K562 (cell line): ENCODE measurements around the gene OR10A3. TPM values are rescaled to one million over a fixed set of nuclear protein-coding genes. Genes with fewer than 3 reads are reported as not detected.

Source experiments
- ATAC-seq: fragments of 200-7000 bp; cut with Tn5 transposase; 3 replicates; pipeline ENCODE4 v1.9.1; 2020; ENCODE audit warnings: moderate library complexity
- BruUV-seq: library from RNA; stranded (reverse); fragments of 400-500 nt; replicated peaks from 2 replicates; lab custom pipeline; 2021; lab: Mats Ljungman, UMichigan
- CTCF ChIA-PET: fragments of 300-600 bp; formaldehyde crosslinking; extraction: SDS; loops from one replicate; lab custom pipeline; 2021; ENCODE audit warnings: low intra/inter-chr PET ratio; lab: Yijun Ruan, JAX
- POLR2A ChIA-PET: fragments of 300-600, 350-650 bp; sonication (Branson Sonifier 250); formaldehyde crosslinking; extraction: SDS; loops from one replicate; lab custom pipeline; 2021; ENCODE audit warnings: antibody characterized with exemption, inconsistent platforms; lab: Yijun Ruan, JAX
- DNase-seq, 4 experiments: peaks; one replicate each; pipeline versions ENCODE4 v3.0.0 to v3.0.0-alpha.2; 2011 to 2018; ENCODE audit warnings: low spot score in 3 of 4, mixed read lengths in 3 of 4; ENCODE audit errors: extremely low read depth in 1 of 4
- FAIRE-seq: peaks from 2 replicates; lab custom pipeline; 2011; peaks lifted over from hg19 to GRCh38; lab: Jason Lieb, UNC
- H2AFZ ChIP-seq: 2 replicates; pipeline ENCODE4 v1.6.0; 2011; ENCODE audit warnings: low read depth, low read length, control low read depth, inconsistent platforms
- H3K27ac ChIP-seq: fragments of 200-600 bp; 3 replicates; pipeline ENCODE4 v1.8.0; 2011; ENCODE audit warnings: low read depth, mild to moderate bottlenecking, control low read depth, inconsistent platforms, low read length, moderate library complexity, mixed read lengths; ENCODE audit errors: extremely low read depth
- H3K27me3 ChIP-seq, 2 experiments: fragments of 300-600 bp in 1 of 2; 2 replicates in 1 of 2; 3 replicates in 1 of 2; pipeline versions ENCODE4 v1.6.0 to v1.8.0; 2011; ENCODE audit warnings: inconsistent platforms in 2 of 2, low read length in 2 of 2, mild to moderate bottlenecking in 1 of 2, mixed read lengths in 1 of 2, moderate library complexity in 1 of 2; ENCODE audit not compliant: control insufficient read depth in 2 of 2, insufficient read depth in 2 of 2
- H3K36me3 ChIP-seq: fragments of 300-600 bp; 3 replicates; pipeline ENCODE4 v1.8.0; 2011; ENCODE audit warnings: mild to moderate bottlenecking, low read length, inconsistent platforms; ENCODE audit not compliant: control insufficient read depth, insufficient read depth
- H3K4me1 ChIP-seq, 2 experiments: fragments of 200-600 bp in 1 of 2; replicated peaks in 1 of 2; 2 replicates in 1 of 2; 3 replicates in 1 of 2; pipeline versions ENCODE4 v1.5.1 to v1.8.0; 2011; ENCODE audit warnings: inconsistent platforms in 2 of 2, low read length in 2 of 2, mild to moderate bottlenecking in 1 of 2, mixed read lengths in 1 of 2, moderate library complexity in 1 of 2; ENCODE audit not compliant: control insufficient read depth in 2 of 2, insufficient read depth in 2 of 2
- H3K4me2 ChIP-seq: 2 replicates; pipeline ENCODE4 v1.6.1; 2011; ENCODE audit warnings: low read length, control low read depth, inconsistent platforms, mixed read lengths; ENCODE audit not compliant: insufficient read depth
- H3K4me3 ChIP-seq: fragments of 200-600 bp; sonication (generic), shearing (Covaris generic); 2 replicates; pipeline ENCODE4 v1.5.1; 2016; ENCODE audit warnings: control low read depth, inconsistent platforms
- H3K79me2 ChIP-seq: fragments of 200-600 bp; 3 replicates; pipeline ENCODE4 v1.8.0; 2011; ENCODE audit warnings: low read length, inconsistent platforms; ENCODE audit not compliant: control insufficient read depth, insufficient read depth
- H3K9ac ChIP-seq, 2 experiments: 2 replicates each; pipeline versions ENCODE4 v1.6.0 to v1.6.1; 2011; ENCODE audit warnings: low read depth in 2 of 2, low read length in 2 of 2, control low read depth in 1 of 2, inconsistent platforms in 1 of 2, mild to moderate bottlenecking in 1 of 2, mixed read lengths in 1 of 2; ENCODE audit not compliant: insufficient read depth in 1 of 2
- H3K9me1 ChIP-seq: one replicate; pipeline ENCODE4 v1.6.0; 2011; ENCODE audit warnings: inconsistent platforms, mild to moderate bottlenecking, low read length, moderate library complexity; ENCODE audit not compliant: control insufficient read depth, insufficient read depth
- H3K9me3 ChIP-seq: replicated peaks from 2 replicates; pipeline ENCODE4 v1.5.1; 2011; ENCODE audit warnings: low read depth, low read length, inconsistent platforms; ENCODE audit not compliant: control insufficient read depth, insufficient read depth
- H4K20me1 ChIP-seq: replicated peaks from 2 replicates; pipeline ENCODE4 v1.6.1; 2011; ENCODE audit warnings: low read length, inconsistent platforms, mixed read lengths; ENCODE audit not compliant: control insufficient read depth, insufficient read depth
- DMBX1 ChIP-seq: fragments of 250-450 bp; sonication (Bioruptor Pico); IDR thresholded peaks from 2 replicates; pipeline ENCODE4 v1.8.0; 2022; ENCODE audit warnings: inconsistent platforms, mild to moderate bottlenecking, moderate library complexity, borderline replicate concordance
- ELF2 ChIP-seq: fragments of 250-450 bp; sonication (Bioruptor Pico); IDR thresholded peaks from 2 replicates; pipeline ENCODE4 v1.5.0; 2021; ENCODE audit warnings: mild to moderate bottlenecking
- GMEB1 ChIP-seq: fragments of 250-450 bp; sonication (Bioruptor Pico); IDR thresholded peaks from 2 replicates; pipeline ENCODE4 v1.4.0; 2020; ENCODE audit warnings: mild to moderate bottlenecking
- GTF3C2 ChIP-seq: IDR thresholded peaks from 3 replicates; pipeline ENCODE4 v1.6.1; 2011; ENCODE audit warnings: borderline replicate concordance, mild to moderate bottlenecking, moderate library complexity; ENCODE audit not compliant: insufficient read length; ENCODE audit errors: extremely low read depth
- HINFP ChIP-seq: fragments of 450-650 bp; conservative IDR thresholded peaks from 2 replicates; pipeline ENCODE4 v1.6.1; 2016; ENCODE audit warnings: missing genetic modification characterization, low read depth, mild to moderate bottlenecking, control low read depth, missing compliant biosample characterization
- KLF6 ChIP-seq: fragments of 250-450 bp; sonication (Bioruptor Pico); IDR thresholded peaks from 2 replicates; pipeline ENCODE4 v1.4.0; 2020; ENCODE audit warnings: mild to moderate bottlenecking, moderate library complexity, borderline replicate concordance
- NR3C1 ChIP-seq: sonication (generic); formaldehyde crosslinking; IDR thresholded peaks from 2 replicates; pipeline ENCODE4 v1.8.1; 2022; ENCODE audit warnings: missing genetic modification reagents
- PHB ChIP-seq: fragments of 250-450 bp; sonication (Bioruptor Pico); IDR thresholded peaks from 2 replicates; pipeline ENCODE4 v1.5.0; 2021
- POLR3A ChIP-seq: IDR thresholded peaks from 2 replicates; pipeline ENCODE4 v1.6.1; 2011; ENCODE audit warnings: borderline replicate concordance, mild to moderate bottlenecking, moderate library complexity; ENCODE audit not compliant: insufficient read length, insufficient read depth; ENCODE audit errors: extremely low read depth
- RUNX1 ChIP-seq: sonication (generic); IDR thresholded peaks from 2 replicates; pipeline ENCODE4 v1.6.1; 2016; ENCODE audit warnings: antibody characterized with exemption, low read depth
- SMARCC2 ChIP-seq: fragments of 450-650 bp; IDR thresholded peaks from 2 replicates; pipeline ENCODE4 v1.6.1; 2017; ENCODE audit warnings: antibody characterized with exemption, moderate library complexity, mild to moderate bottlenecking, low read depth
- SRSF1 ChIP-seq: fragments of 200-400 bp; formaldehyde crosslinking; IDR thresholded peaks from 2 replicates; pipeline ENCODE4 v1.6.1; 2017; ENCODE audit warnings: mild to moderate bottlenecking, low read depth, low read length, moderate library complexity
- TRIM28 ChIP-seq: fragments of 450-650 bp; IDR thresholded peaks from 2 replicates; pipeline ENCODE4 v1.6.1; 2017
- in situ Hi-C: fragments of 300-500 bp; cut with MboI; formaldehyde crosslinking; loops from 4 replicates; pipeline ENCODE4 v1.15.0; 2018; ENCODE audit warnings: inconsistent platforms, mixed read lengths
- intact Hi-C: fragments of 100-400 bp; cut with micrococcal nuclease; formaldehyde crosslinking; loops from 2 replicates; pipeline ENCODE4 v1.14.2; 2022
- polyA plus RNA-seq, 8 experiments: library from polyadenylated mRNA; depleted of rRNA in 4 of 8; stranded (reverse) in 5 of 8; unstranded in 3 of 8; fragments of >200 nt; fragmentation: Nextera tagmentation in 2 of 8; fragmentation: Illumina TruSeq in 1 of 8; extraction: Ambion mirVana in 2 of 8; extraction: Trizol in 1 of 8; gene quantifications; 2 replicates each; pipeline versions ENCODE4 v1.2.1 to v1.2.3, GENCODE V29; 2011 to 2014; ENCODE audit warnings: inconsistent platforms in 1 of 8, missing spikeins in 1 of 8
- total RNA-seq, 7 experiments: library from RNA; depleted of rRNA in 6 of 7; stranded (reverse); fragments of >200 nt in 6 of 7; fragmentation: Illumina TruSeq in 2 of 7; extraction: Trizol in 2 of 7; gene quantifications; 2 replicates each; pipeline versions ENCODE4 v1.2.1 to v1.2.3, GENCODE V29; 2011 to 2021; ENCODE audit warnings: low replicate concordance in 1 of 7

The OR10A3 gene
- total and polyA plus RNA-seq, 9 of the 15 experiments (the other 6 are each of a cell fraction or from before 2014, with no cell fraction given), result not detected

- no peak for TF ChIP-seq ELF2 (CRISPR knock-in tag)
- no peak for TF ChIP-seq POLR3A
- TF ChIP-seq, all 486 proteins: peak for 0
Measured at GRCh38 chr11:7973011-7973410, 31.5 kb upstream of the OR10A3 start (continued).

- POLR2A ChIA-PET, result no interaction called here
- BruUV-seq, result no TSS peak
- Histone ChIP-seq H3K9me1 (no peaks in the 10 kb centered on the region), H3K9me3 (no peaks in the 10 kb centered on the region), H3K27me3 (no peaks in the 10 kb centered on the region), H3K9ac (no peak overlapping the region), H3K4me3 (no peak overlapping the region), H3K4me1 (no peaks in the 10 kb centered on the region), H3K27ac (no peak overlapping the region), H3K79me2 (no peaks in the 10 kb centered on the region), H2AFZ (no peak overlapping the region), H3K4me2 (no peak overlapping the region), H3K36me3 (no peaks in the 10 kb centered on the region), H4K20me1 (no peaks in the 10 kb centered on the region)
- intact Hi-C loops (no loop called here), in situ Hi-C loops (no loop called here)
- DNase-seq, result no peak
- no peak for FAIRE-seq
- no peak for ATAC-seq
- CTCF ChIA-PET, result no interaction called here
- TF ChIP-seq PHB, result no peak
- no peak for TF ChIP-seq SMARCC2
- TF ChIP-seq TRIM28, result no peak
- TF ChIP-seq KLF6 (CRISPR knock-in tag), result no peak
- TF ChIP-seq HINFP (tag), result no peak
- no peak for TF ChIP-seq RUNX1
- TF ChIP-seq SRSF1, result no peak
- TF ChIP-seq GTF3C2, result no peak
- no peak for TF ChIP-seq NR3C1 (CRISPR knock-in tag)
- TF ChIP-seq DMBX1 (CRISPR knock-in tag), result no peak
- no peak for TF ChIP-seq GMEB1 (CRISPR knock-in tag)
Measured at GRCh38 chr11:7971846-7972245, 30.3 kb upstream of the OR10A3 start.
